Smooth muscle cell (in vitro differentiated cells): ENCODE measurements around the gene CLTRN. TPM values are rescaled to one million over a fixed set of nuclear protein-coding genes. Genes with fewer than 3 reads are reported as not detected.

Experiments
- DNase-seq: peaks from one replicate; lab custom pipeline; 2025; ENCODE audit not compliant: unreplicated experiment; lab: John Stamatoyannopoulos, UW
- H2AFZ ChIP-seq: fragments of 200-600 bp; sonication (generic); 2 replicates; pipeline ENCODE4 v1.6.0; 2016; ENCODE audit warnings: antibody characterized with exemption, low read depth, mild to moderate bottlenecking
- H3F3A ChIP-seq: fragments of 200-600 bp; sonication (generic); 2 replicates; pipeline ENCODE4 v1.6.0; 2017; ENCODE audit warnings: antibody characterized with exemption, low read depth
- H3K27ac ChIP-seq: fragments of 200-600 bp; sonication (generic); 2 replicates; pipeline ENCODE4 v1.5.1; 2016; ENCODE audit warnings: low read depth, mild to moderate bottlenecking
- H3K27me3 ChIP-seq: fragments of 200-600 bp; sonication (generic); 2 replicates; pipeline ENCODE4 v1.6.1; 2016; ENCODE audit warnings: low read depth, mild to moderate bottlenecking
- H3K36me3 ChIP-seq: fragments of 200-600 bp; sonication (generic); 2 replicates; pipeline ENCODE4 v1.5.1; 2016; ENCODE audit warnings: low read depth
- H3K4me1 ChIP-seq: fragments of 200-600 bp; sonication (generic); 2 replicates; pipeline ENCODE4 v1.5.1; 2016; ENCODE audit warnings: low read depth
- H3K4me2 ChIP-seq: fragments of 200-600 bp; sonication (generic); 2 replicates; pipeline ENCODE4 v1.6.0; 2016; ENCODE audit warnings: mild to moderate bottlenecking
- H3K4me3 ChIP-seq: fragments of 200-600 bp; sonication (generic); 2 replicates; pipeline ENCODE4 v1.5.1; 2016; ENCODE audit warnings: mild to moderate bottlenecking
- H3K79me2 ChIP-seq: fragments of 200-600 bp; sonication (generic); 2 replicates; pipeline ENCODE4 v1.6.0; 2016; ENCODE audit warnings: low read depth, mild to moderate bottlenecking
- H3K9ac ChIP-seq: fragments of 200-600 bp; sonication (generic); 2 replicates; pipeline ENCODE4 v1.6.0; 2016; ENCODE audit warnings: low read depth
- H3K9me3 ChIP-seq: fragments of 200-600 bp; sonication (generic); replicated peaks from 2 replicates; pipeline ENCODE4 v1.5.1; 2016; ENCODE audit warnings: low read depth
- H4K20me1 ChIP-seq: fragments of 200-600 bp; sonication (generic); 2 replicates; pipeline ENCODE4 v1.6.0; 2016; ENCODE audit warnings: low read depth
- WGBS: methylation state at CpG from one replicate; pipeline ENCODE4 v1.1.7; 2016; ENCODE audit warnings: low lambda C conversion rate; 5-methylcytosine and 5-hydroxymethylcytosine counted together
- polyA plus RNA-seq: library from polyadenylated mRNA; unstranded; fragments of >200 nt; fragmentation: Nextera tagmentation; extraction: Ambion mirVana; gene quantifications from 2 replicates; pipeline ENCODE4 v1.2.1, GENCODE V29; 2016
- total RNA-seq: library from RNA; depleted of rRNA; stranded (reverse); fragments of >200 nt; gene quantifications from 2 replicates; pipeline ENCODE4 v1.2.3, GENCODE V29; 2014
- TF ChIP-seq, protein P1 (sequence below): fragments of 200-600 bp; sonication (generic); IDR thresholded peaks from 2 replicates; pipeline ENCODE4 v1.5.1; 2017; ENCODE audit warnings: borderline replicate concordance, mild to moderate bottlenecking, antibody characterized with exemption; ENCODE audit not compliant: insufficient read depth, poor library complexity, severe bottlenecking

Gene CLTRN
- total and polyA plus RNA-seq, 2 experiments from 2014 or later = 2.4 to 3.1 TPM

DNA sequence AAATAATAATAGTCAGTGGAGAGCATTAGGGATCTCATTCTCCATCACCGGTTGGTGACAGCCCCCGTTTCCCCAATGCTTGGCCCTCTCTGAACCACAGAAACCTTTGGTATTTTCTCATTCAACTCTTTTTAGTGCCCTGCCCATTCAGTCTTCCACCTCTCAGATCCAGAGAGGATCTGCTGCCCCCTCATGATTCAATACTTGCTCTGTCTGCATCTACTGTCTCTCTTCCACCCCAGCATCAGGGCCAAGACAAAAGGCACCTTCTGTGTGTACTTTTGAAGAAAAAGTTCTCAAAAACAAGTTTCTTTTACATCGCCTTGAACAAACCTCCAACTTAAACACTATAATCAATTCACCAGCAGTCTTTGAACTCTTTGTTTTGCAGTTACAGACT lies 19.3 kb downstream of the CLTRN start:
- H3K36me3 ChIP-seq = no peaks in the 10 kb centered on the region
- H3K9ac ChIP-seq = no peak overlapping the region
- no peak overlapping the region for H3K4me3 ChIP-seq
- no peak for DNase-seq
- H3K4me1 ChIP-seq = no peaks in the 10 kb centered on the region
- no peak overlapping the region for H3K4me2 ChIP-seq
- H2AFZ ChIP-seq = peak overlapping the region; percentile 17
- 77% methylated on average over 3 of the region's 3 CpGs for WGBS
- H3K9me3 ChIP-seq = no peaks in the 10 kb centered on the region
- no peaks in the 10 kb centered on the region for H3K27me3 ChIP-seq
- no peaks in the 10 kb centered on the region for H3F3A ChIP-seq
- no peaks in the 10 kb centered on the region for H3K79me2 ChIP-seq
- no peak overlapping the region for H3K27ac ChIP-seq
- TF ChIP-seq, protein P1, sequence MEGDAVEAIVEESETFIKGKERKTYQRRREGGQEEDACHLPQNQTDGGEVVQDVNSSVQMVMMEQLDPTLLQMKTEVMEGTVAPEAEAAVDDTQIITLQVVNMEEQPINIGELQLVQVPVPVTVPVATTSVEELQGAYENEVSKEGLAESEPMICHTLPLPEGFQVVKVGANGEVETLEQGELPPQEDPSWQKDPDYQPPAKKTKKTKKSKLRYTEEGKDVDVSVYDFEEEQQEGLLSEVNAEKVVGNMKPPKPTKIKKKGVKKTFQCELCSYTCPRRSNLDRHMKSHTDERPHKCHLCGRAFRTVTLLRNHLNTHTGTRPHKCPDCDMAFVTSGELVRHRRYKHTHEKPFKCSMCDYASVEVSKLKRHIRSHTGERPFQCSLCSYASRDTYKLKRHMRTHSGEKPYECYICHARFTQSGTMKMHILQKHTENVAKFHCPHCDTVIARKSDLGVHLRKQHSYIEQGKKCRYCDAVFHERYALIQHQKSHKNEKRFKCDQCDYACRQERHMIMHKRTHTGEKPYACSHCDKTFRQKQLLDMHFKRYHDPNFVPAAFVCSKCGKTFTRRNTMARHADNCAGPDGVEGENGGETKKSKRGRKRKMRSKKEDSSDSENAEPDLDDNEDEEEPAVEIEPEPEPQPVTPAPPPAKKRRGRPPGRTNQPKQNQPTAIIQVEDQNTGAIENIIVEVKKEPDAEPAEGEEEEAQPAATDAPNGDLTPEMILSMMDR = no peak
- H4K20me1 ChIP-seq = no peaks in the 10 kb centered on the region

DNA sequence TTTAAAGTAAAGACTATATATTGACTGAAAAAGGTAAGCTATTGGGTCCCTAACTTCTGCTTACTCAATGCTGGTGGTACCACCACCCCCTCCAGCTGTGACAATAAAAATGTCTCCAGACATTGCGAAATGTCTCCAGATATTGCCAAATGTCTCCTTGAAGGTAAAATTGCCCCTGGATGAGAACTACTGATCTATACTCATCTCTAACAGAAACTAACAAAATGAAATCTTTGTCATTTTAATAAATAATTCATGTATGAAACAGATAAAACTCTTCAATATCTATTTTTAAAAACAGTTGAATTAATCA lies 20.1 kb downstream of the CLTRN start:
- Histone ChIP-seq H3K9ac (no peak overlapping the region), H3K4me1 (no peaks in the 10 kb centered on the region), H3K36me3 (no peaks in the 10 kb centered on the region), H3K4me3 (no peak overlapping the region), H3K27me3 (no peaks in the 10 kb centered on the region), H3F3A (no peaks in the 10 kb centered on the region), H4K20me1 (no peaks in the 10 kb centered on the region), H2AFZ (no peak overlapping the region), H3K9me3 (no peaks in the 10 kb centered on the region), H3K4me2 (no peak overlapping the region), H3K27ac (no peak overlapping the region), H3K79me2 (no peaks in the 10 kb centered on the region)
- TF ChIP-seq, protein P1 = no peak
- DNase-seq = no peak
- 100% methylated on average over 1 of the region's 1 CpG for WGBS

DNA sequence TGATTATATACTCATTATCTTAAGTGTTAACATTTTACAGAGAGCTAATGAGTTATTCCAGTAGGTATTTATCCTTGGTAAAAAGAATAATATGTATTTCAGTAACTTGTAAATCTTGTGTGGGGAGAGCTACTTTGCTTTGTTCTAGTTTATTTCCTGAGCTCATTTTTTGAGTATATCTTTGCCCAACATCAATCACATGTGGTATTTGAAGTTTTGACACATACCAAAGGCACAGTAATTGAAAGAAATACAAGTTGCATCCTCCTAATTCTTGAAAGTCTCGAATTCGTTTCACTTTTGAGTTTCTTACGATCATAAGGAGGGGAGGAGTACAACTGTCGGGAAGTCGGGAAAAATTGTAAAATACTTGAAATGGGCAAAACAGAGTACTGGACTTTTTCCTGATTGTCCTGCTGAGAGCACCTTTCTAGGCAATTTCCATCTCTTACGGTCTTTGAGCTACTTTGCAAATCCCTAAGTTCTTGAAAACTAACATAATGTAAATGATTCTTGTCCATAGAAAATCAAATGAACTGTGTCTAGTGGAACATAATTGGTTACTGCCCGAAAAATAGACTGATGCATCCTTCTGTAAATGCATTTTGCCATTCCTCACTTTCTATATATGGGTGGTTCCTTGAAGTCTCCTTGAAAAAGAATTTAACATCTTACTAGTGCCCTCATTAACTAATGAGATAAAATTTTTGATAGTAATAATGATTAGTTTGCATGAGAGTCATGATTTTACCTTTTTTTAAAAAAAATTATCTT lies 20.6 kb downstream of the CLTRN start:
- no peaks in the 10 kb centered on the region for H4K20me1 ChIP-seq
- DNase-seq = no peak
- no peaks in the 10 kb centered on the region for H3K4me1 ChIP-seq
- H3K4me2 ChIP-seq = no peak overlapping the region
- H3K9me3 ChIP-seq = no peaks in the 10 kb centered on the region
- H3K4me3 ChIP-seq = no peak overlapping the region
- 93% methylated on average over 7 of the region's 7 CpGs for WGBS
- H3F3A ChIP-seq = no peaks in the 10 kb centered on the region
- no peaks in the 10 kb centered on the region for H3K27me3 ChIP-seq
- no peaks in the 10 kb centered on the region for H3K36me3 ChIP-seq
- H3K79me2 ChIP-seq = no peaks in the 10 kb centered on the region
- no peak overlapping the region for H3K27ac ChIP-seq
- H3K9ac ChIP-seq = no peak overlapping the region
- no peak overlapping the region for H2AFZ ChIP-seq
- TF ChIP-seq, protein P1 = no peak

DNA sequence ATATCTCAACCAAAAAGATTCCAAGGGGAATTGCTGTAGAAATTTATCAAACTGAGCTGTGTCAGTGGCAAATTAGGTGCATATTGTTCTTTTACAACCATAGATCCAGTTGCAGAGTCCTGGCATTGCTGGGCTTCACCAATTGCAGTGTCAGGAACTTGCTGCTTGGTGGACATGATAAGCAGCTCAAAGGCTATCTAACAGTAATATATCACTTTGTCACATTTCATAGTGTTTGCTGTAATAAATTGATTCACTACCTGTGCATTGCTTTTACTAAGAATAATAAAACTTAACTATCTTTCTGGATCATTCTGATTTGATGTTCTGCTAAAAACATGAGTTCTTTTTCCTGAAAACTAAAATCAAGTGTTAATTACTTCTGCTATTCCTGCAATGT lies 33.0 kb downstream of the CLTRN start:
- Histone ChIP-seq H3K9me3 (no peaks in the 10 kb centered on the region), H3F3A (no peaks in the 10 kb centered on the region), H3K36me3 (no peaks in the 10 kb centered on the region), H4K20me1 (no peaks in the 10 kb centered on the region), H3K27me3 (no peaks in the 10 kb centered on the region), H2AFZ (no peak overlapping the region), H3K27ac (no peak overlapping the region), H3K9ac (no peak overlapping the region), H3K4me3 (no peak overlapping the region), H3K4me1 (no peaks in the 10 kb centered on the region), H3K4me2 (no peak overlapping the region), H3K79me2 (no peaks in the 10 kb centered on the region)
- TF ChIP-seq, protein P1 = no peak
- DNase-seq = no peak
